CD4-positive, alpha-beta T cell (primary cell): ENCODE measurements around the gene ANKRD18B. TPM values are rescaled to one million over a fixed set of nuclear protein-coding genes. Genes with fewer than 3 reads are reported as not detected.
"Not testable (repeated sequence)": the region's sequence is repeated elsewhere in the genome, so short reads cannot be mapped to it uniquely, and the experiment has no call there.

Experiments
- ATAC-seq: fragments of 200-7000 bp; cut with Tn5 transposase; one replicate; pipeline ENCODE4 v1.10.0; 2022; ENCODE audit warnings: mild to moderate bottlenecking; ENCODE audit not compliant: poor library complexity
- CTCF ChIA-PET: fragments of 350-600 bp; sonication (Branson Sonifier 250); formaldehyde crosslinking; loops from one replicate; lab custom pipeline; 2021; ENCODE audit warnings: antibody characterized with exemption, inconsistent platforms; lab: Charles Lee
- POLR2A ChIA-PET: fragments of 350-600 bp; sonication (Branson Sonifier 250); formaldehyde crosslinking; loops from one replicate; lab custom pipeline; 2021; ENCODE audit warnings: antibody characterized with exemption, inconsistent platforms; lab: Charles Lee
- DNase-seq, 14 experiments: peaks; one replicate each; pipeline ENCODE4 v3.0.0-alpha.2; 2013 to 2020; ENCODE audit warnings: mixed read lengths in 2 of 14
- H3K27ac ChIP-seq, 2 donors: one replicate each; pipeline versions ENCODE4 v1.5.1 to v1.7.0; 2013; ENCODE audit warnings: low read length in 2 of 2, low read depth in 1 of 2, mild to moderate bottlenecking in 1 of 2
- H3K27me3 ChIP-seq, 2 experiments: 1 replicate in 1 of 2; 2 replicates in 1 of 2; pipeline versions ENCODE4 v1.6.1 to v1.7.0; 2013; ENCODE audit warnings: low read length in 2 of 2, control low read depth in 1 of 2, mild to moderate bottlenecking in 1 of 2, moderate library complexity in 1 of 2; ENCODE audit not compliant: insufficient read depth in 2 of 2, control insufficient read depth in 1 of 2
- H3K36me3 ChIP-seq: one replicate; pipeline ENCODE4 v1.6.1; 2013; ENCODE audit warnings: low read length, control low read depth; ENCODE audit not compliant: insufficient read depth
- H3K4me1 ChIP-seq: one replicate; pipeline ENCODE4 v1.6.1; 2013; ENCODE audit warnings: low read length, control low read depth; ENCODE audit not compliant: insufficient read depth
- H3K4me3 ChIP-seq: one replicate; pipeline ENCODE4 v1.5.1; 2013; ENCODE audit warnings: mild to moderate bottlenecking, low read length, moderate library complexity
- H3K9me3 ChIP-seq, 2 experiments: 1 replicate in 1 of 2; 2 replicates in 1 of 2; pipeline versions ENCODE4 v1.6.1 to v1.7.0; 2013; ENCODE audit warnings: low read length in 2 of 2, mild to moderate bottlenecking in 2 of 2, control low read depth in 1 of 2, moderate library complexity in 1 of 2; ENCODE audit not compliant: control insufficient read depth in 1 of 2, insufficient read depth in 1 of 2
- H3K27ac Mint-ChIP-seq: one replicate; pipeline ENCODE4 v1.8.0; 2020; ENCODE audit warnings: mixed read lengths
- H3K27me3 Mint-ChIP-seq: one replicate; pipeline ENCODE4 v1.8.0; 2021; ENCODE audit warnings: mixed read lengths
- H3K36me3 Mint-ChIP-seq: one replicate; pipeline ENCODE4 v1.8.0; 2021; ENCODE audit warnings: low read depth, mixed read lengths
- H3K4me1 Mint-ChIP-seq: one replicate; pipeline ENCODE4 v1.8.0; 2021; ENCODE audit warnings: low read depth, mixed read lengths
- H3K4me3 Mint-ChIP-seq: one replicate; pipeline ENCODE4 v1.8.0; 2020; ENCODE audit warnings: mild to moderate bottlenecking, mixed read lengths
- H3K9me3 Mint-ChIP-seq: one replicate; pipeline ENCODE4 v1.8.0; 2020; ENCODE audit warnings: mixed read lengths
- intact Hi-C, 2 experiments: fragments of 100-400 bp; cut with DNase I in 1 of 2; cut with micrococcal nuclease in 1 of 2; formaldehyde crosslinking; loops; one replicate each; pipeline versions ENCODE4 v1.15.1 to v1.9.0; 2023 to 2025; cut with DNase I, micrococcal nuclease
- total RNA-seq, 174 experiments: library from RNA in 2 of 174; stranded (reverse) in 2 of 174; gene quantifications; one replicate each; pipeline ENCODE4 v1.2.3 and lab custom pipeline; 2021 to 2026

The ANKRD18B gene
- total RNA-seq, 2 experiments from 2014 or later: 0.61 TPM; not detected in 1

- H3K9me3 Mint-ChIP-seq, DNase-seq, H3K36me3 Mint-ChIP-seq, H3K27ac Mint-ChIP-seq, H3K4me1 Mint-ChIP-seq, ATAC-seq, H3K36me3 ChIP-seq, CTCF ChIA-PET, H3K4me3 ChIP-seq, intact Hi-C loops, H3K27me3 Mint-ChIP-seq, H3K27me3 ChIP-seq, H3K27ac ChIP-seq, POLR2A ChIA-PET, H3K4me1 ChIP-seq, H3K4me3 Mint-ChIP-seq, H3K9me3 ChIP-seq: not testable (repeated sequence)
These were observed 72.9 kb downstream of the ANKRD18B start for GRCh38 chr9:33596974-33597373.

- POLR2A ChIA-PET, intact Hi-C loops, DNase-seq, ATAC-seq, H3K36me3 Mint-ChIP-seq, H3K9me3 ChIP-seq, H3K4me1 ChIP-seq, H3K4me1 Mint-ChIP-seq, H3K27me3 Mint-ChIP-seq, H3K36me3 ChIP-seq, H3K4me3 ChIP-seq, H3K9me3 Mint-ChIP-seq, H3K27me3 ChIP-seq, CTCF ChIA-PET: not testable (repeated sequence)
- H3K27ac ChIP-seq: peak overlapping the region in 1 of 2 donors; percentile 7
- H3K4me3 Mint-ChIP-seq: peak overlapping the region; percentile 52
- peak overlapping the region; percentile 75 for H3K27ac Mint-ChIP-seq
These were observed 73.3 kb downstream of the ANKRD18B start for GRCh38 chr9:33597386-33597785.

- H3K4me1 ChIP-seq, H3K27ac Mint-ChIP-seq, intact Hi-C loops, H3K27me3 ChIP-seq, H3K27me3 Mint-ChIP-seq, H3K4me1 Mint-ChIP-seq, DNase-seq, CTCF ChIA-PET, POLR2A ChIA-PET, H3K4me3 ChIP-seq, H3K36me3 ChIP-seq, ATAC-seq, H3K4me3 Mint-ChIP-seq, H3K27ac ChIP-seq, H3K9me3 ChIP-seq, H3K36me3 Mint-ChIP-seq, H3K9me3 Mint-ChIP-seq: not testable (repeated sequence)
These were observed 74.8 kb downstream of the ANKRD18B start for GRCh38 chr9:33598796-33599379.

GRCh38 chr9:33600911-33601310 is 76.9 kb downstream of the ANKRD18B start:
- H3K36me3 Mint-ChIP-seq, H3K4me1 ChIP-seq, H3K4me3 Mint-ChIP-seq, H3K27ac Mint-ChIP-seq, CTCF ChIA-PET, POLR2A ChIA-PET, DNase-seq, H3K27ac ChIP-seq, intact Hi-C loops, H3K9me3 Mint-ChIP-seq, H3K27me3 ChIP-seq, H3K4me3 ChIP-seq, ATAC-seq, H3K36me3 ChIP-seq, H3K27me3 Mint-ChIP-seq, H3K9me3 ChIP-seq, H3K4me1 Mint-ChIP-seq: not testable (repeated sequence)

GRCh38 chr9:33604249-33604648 is 80.2 kb downstream of the ANKRD18B start:
- H3K4me3 ChIP-seq, H3K27me3 Mint-ChIP-seq, intact Hi-C loops, H3K27ac ChIP-seq, H3K9me3 ChIP-seq, H3K9me3 Mint-ChIP-seq, H3K4me3 Mint-ChIP-seq, H3K4me1 ChIP-seq, CTCF ChIA-PET, H3K27ac Mint-ChIP-seq, ATAC-seq, H3K27me3 ChIP-seq, H3K4me1 Mint-ChIP-seq, DNase-seq, H3K36me3 ChIP-seq, POLR2A ChIA-PET, H3K36me3 Mint-ChIP-seq: not testable (repeated sequence)

- intact Hi-C loops, H3K36me3 ChIP-seq, H3K27me3 Mint-ChIP-seq, POLR2A ChIA-PET, DNase-seq, CTCF ChIA-PET, H3K4me3 Mint-ChIP-seq, H3K9me3 Mint-ChIP-seq, H3K4me3 ChIP-seq, H3K36me3 Mint-ChIP-seq, H3K27ac ChIP-seq, H3K27ac Mint-ChIP-seq, H3K27me3 ChIP-seq, H3K4me1 ChIP-seq, ATAC-seq, H3K4me1 Mint-ChIP-seq, H3K9me3 ChIP-seq: not testable (repeated sequence)
These were observed 80.9 kb downstream of the ANKRD18B start for GRCh38 chr9:33604936-33605335.
